Uterus (tissue), 2 donors: ENCODE data around the gene OR56A5.

Experiments
- CTCF ChIP-seq, 4 experiments: fragments of 200-600 bp in 2 of 4; fragments of 450-650 bp in 2 of 4; sonication (generic) in 2 of 4; IDR thresholded peaks; one replicate each; pipeline ENCODE4 v1.5.1; 2016 to 2019; ENCODE audit warnings: antibody characterized with exemption in 4 of 4, mild to moderate bottlenecking in 2 of 4, moderate library complexity in 1 of 4
- POLR2A ChIP-seq, 2 donors: fragments of 450-650 bp; IDR thresholded peaks; one replicate each; pipeline ENCODE4 v1.6.1; 2016; ENCODE audit warnings: antibody characterized with exemption in 2 of 2, mild to moderate bottlenecking in 1 of 2, moderate library complexity in 1 of 2

GRCh38 chr11:5923427-5923776 lies 44.9 kb downstream of the OR56A5 start:
- TF ChIP-seq CTCF (IDR thresholded peaks at IDR 0.05) = no peak
- no peak for TF ChIP-seq POLR2A (IDR thresholded peaks at IDR 0.05)
